ENCODE measurements around the gene TCEANC2.

TCEANC2 gene

DNA sequence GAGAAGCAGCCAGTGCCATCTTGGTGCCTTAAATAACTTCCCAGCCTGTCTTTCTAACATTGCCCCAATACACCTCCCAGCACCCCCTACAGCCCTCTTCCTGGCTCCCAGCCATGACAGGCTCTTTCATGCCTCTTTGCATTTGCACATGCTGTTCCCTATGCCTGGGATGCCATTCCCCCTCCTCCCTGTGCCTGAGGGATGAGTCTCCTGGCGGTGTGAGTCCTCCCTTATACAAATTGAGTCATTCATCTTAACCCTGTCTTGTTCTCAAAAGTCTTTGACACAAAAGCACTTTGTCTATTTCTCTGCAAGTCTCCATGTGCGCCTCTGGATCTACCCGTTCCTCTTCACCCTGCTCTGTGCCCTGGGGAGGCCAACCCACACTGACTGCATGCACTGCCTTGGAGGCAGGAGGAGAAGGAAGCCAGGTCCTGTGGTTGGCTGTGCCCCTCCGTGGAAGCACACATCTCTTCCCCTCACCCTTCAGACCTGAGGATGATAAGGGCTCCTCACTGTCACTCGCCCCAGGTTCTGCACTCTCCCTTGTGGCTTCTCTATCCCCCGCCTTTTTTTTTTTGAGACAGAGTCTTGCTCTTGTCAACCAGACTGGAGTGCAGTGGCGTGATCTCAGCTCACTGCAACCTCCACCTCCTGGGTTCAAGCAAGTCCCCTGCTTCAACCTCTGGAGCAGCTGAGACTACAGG is 74.3 kb downstream of the TCEANC2 start:
- Histone ChIP-seq H3K9me3 (ENCODE audit: control insufficient read depth, low read length) (no peaks in the 10 kb centered on the region), H3K36me3 (ENCODE audit: control insufficient read depth, insufficient read depth, low read length) (no peaks in the 10 kb centered on the region), H3K4me2 (ENCODE audit: low read length) (no peak overlapping the region), H3K27ac (no peak overlapping the region), H3K4me3 (ENCODE audit: low read depth, low read length) (no peak overlapping the region), H3K27me3 (ENCODE audit: control insufficient read depth, insufficient read depth, low read length) (no peaks in the 10 kb centered on the region), H3K9ac (no peak overlapping the region), H3K4me1 (no peaks in the 10 kb centered on the region), H3K79me2 (no peaks in the 10 kb centered on the region), H2AFZ (no peak overlapping the region)
- TF ChIP-seq, protein P1, sequence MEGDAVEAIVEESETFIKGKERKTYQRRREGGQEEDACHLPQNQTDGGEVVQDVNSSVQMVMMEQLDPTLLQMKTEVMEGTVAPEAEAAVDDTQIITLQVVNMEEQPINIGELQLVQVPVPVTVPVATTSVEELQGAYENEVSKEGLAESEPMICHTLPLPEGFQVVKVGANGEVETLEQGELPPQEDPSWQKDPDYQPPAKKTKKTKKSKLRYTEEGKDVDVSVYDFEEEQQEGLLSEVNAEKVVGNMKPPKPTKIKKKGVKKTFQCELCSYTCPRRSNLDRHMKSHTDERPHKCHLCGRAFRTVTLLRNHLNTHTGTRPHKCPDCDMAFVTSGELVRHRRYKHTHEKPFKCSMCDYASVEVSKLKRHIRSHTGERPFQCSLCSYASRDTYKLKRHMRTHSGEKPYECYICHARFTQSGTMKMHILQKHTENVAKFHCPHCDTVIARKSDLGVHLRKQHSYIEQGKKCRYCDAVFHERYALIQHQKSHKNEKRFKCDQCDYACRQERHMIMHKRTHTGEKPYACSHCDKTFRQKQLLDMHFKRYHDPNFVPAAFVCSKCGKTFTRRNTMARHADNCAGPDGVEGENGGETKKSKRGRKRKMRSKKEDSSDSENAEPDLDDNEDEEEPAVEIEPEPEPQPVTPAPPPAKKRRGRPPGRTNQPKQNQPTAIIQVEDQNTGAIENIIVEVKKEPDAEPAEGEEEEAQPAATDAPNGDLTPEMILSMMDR (IDR thresholded peaks at IDR 0.05) = no peak

DNA sequence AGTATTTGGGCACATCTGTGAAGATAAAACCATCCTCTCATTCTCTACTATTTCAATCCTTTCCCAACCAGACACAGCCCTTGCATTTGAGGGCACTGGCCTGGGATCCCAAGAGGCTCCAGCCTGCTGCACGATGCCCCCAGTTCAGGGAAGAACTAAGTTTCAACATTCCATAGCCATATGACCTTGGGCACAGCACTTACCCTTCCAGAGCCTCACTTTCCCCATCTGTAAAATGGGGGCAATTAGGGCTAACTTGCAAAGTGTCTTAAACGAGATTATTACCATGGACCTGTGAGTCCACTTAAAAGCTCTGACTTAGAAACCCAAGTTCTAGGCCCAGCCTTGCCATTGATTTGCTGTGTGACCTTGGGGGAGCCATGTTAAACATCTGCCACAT is 76.5 kb downstream of the TCEANC2 start:
- no peak overlapping the region for H3K4me2 ChIP-seq (ENCODE audit: low read length)
- H3K4me1 ChIP-seq = no peaks in the 10 kb centered on the region
- H2AFZ ChIP-seq = no peak overlapping the region
- no peak overlapping the region for H3K9ac ChIP-seq
- H3K36me3 ChIP-seq (ENCODE audit: control insufficient read depth, insufficient read depth, low read length) = no peaks in the 10 kb centered on the region
- no peaks in the 10 kb centered on the region for H3K27me3 ChIP-seq (ENCODE audit: control insufficient read depth, insufficient read depth, low read length)
- H3K9me3 ChIP-seq (ENCODE audit: control insufficient read depth, low read length) = no peaks in the 10 kb centered on the region
- TF ChIP-seq, protein P1 (IDR thresholded peaks at IDR 0.05) = no peak
- H3K4me3 ChIP-seq (ENCODE audit: low read depth, low read length) = no peak overlapping the region
- H3K27ac ChIP-seq = no peak overlapping the region
- H3K79me2 ChIP-seq = no peaks in the 10 kb centered on the region

DNA sequence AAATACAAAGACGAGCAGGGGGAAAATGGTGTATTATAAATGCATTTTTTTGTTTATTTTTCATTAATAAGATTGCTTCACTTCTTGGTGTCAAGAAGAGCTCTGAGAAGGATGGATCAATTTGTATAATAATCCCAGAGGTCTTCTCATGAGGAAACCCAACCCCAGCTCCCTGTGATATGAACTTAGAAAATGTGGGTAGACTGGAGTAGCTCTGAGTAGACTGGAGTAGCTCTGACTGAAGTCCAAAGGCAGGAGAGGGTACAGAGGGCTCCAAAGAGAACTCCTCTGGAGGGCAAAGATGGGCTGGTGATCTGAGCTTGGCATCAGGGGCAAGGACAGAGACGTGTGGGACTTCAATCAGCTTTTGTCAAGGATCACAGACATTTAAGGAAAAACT is 78.0 kb downstream of the TCEANC2 start:
- H3K4me2 ChIP-seq (ENCODE audit: low read length) = no peak overlapping the region
- no peak overlapping the region for H3K4me3 ChIP-seq (ENCODE audit: low read depth, low read length)
- H3K27ac ChIP-seq = no peak overlapping the region
- H3K9me3 ChIP-seq (ENCODE audit: control insufficient read depth, low read length) = no peaks in the 10 kb centered on the region
- no peaks in the 10 kb centered on the region for H3K36me3 ChIP-seq (ENCODE audit: control insufficient read depth, insufficient read depth, low read length)
- H3K27me3 ChIP-seq (ENCODE audit: control insufficient read depth, insufficient read depth, low read length) = no peaks in the 10 kb centered on the region
- no peak overlapping the region for H3K9ac ChIP-seq
- TF ChIP-seq, protein P1 (IDR thresholded peaks at IDR 0.05) = no peak
- no peaks in the 10 kb centered on the region for H3K4me1 ChIP-seq
- no peak overlapping the region for H2AFZ ChIP-seq
- H3K79me2 ChIP-seq = no peaks in the 10 kb centered on the region

DNA sequence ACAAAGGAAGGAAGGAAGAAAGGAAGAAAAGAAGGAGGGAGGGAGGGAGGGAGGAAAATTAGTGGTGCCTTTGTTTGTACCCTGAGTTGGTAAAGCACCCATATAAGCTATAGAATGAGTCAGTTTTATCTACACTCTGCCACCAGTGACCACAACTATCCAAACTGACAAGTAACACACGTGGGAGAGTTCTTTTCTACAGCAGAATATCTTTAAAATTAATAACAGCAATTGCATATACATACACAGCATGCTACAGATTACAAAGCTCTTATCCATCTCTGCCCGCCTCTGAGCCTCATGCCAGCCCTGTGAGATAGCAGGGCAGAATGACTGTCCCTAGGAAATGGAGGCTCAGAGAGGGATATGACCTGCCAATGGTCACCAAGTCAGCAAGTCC is 79.1 kb downstream of the TCEANC2 start:
- H3K4me3 ChIP-seq (ENCODE audit: low read depth, low read length) = no peak overlapping the region
- no peak overlapping the region for H2AFZ ChIP-seq
- H3K27me3 ChIP-seq (ENCODE audit: control insufficient read depth, insufficient read depth, low read length) = no peaks in the 10 kb centered on the region
- no peaks in the 10 kb centered on the region for H3K79me2 ChIP-seq
- TF ChIP-seq, protein P1 (IDR thresholded peaks at IDR 0.05) = no peak
- H3K36me3 ChIP-seq (ENCODE audit: control insufficient read depth, insufficient read depth, low read length) = no peaks in the 10 kb centered on the region
- H3K4me2 ChIP-seq (ENCODE audit: low read length) = no peak overlapping the region
- no peaks in the 10 kb centered on the region for H3K4me1 ChIP-seq
- H3K9me3 ChIP-seq (ENCODE audit: control insufficient read depth, low read length) = no peaks in the 10 kb centered on the region
- H3K9ac ChIP-seq = no peak overlapping the region
- no peak overlapping the region for H3K27ac ChIP-seq

DNA sequence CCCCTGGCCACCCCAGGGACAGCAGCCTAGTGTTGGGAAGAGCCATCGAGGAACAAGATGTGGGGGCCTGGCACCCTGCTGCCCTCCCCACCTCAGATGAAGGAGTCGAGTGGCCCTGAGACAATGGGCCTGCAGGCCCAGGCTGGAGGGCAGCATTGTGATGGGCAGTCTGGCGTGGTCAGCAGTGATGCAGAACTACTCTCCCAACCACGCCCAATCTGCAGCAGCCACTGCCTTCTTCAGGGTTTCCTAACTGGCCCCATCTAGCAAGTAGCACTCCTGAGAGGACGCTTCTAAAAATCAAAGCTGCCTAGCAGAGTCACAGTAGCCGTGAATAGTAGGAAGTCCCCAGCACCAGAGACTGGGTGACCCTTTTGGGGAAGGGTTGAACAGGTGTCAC is 80.9 kb downstream of the TCEANC2 start:
- Histone ChIP-seq H3K36me3 (ENCODE audit: control insufficient read depth, insufficient read depth, low read length) (no peaks in the 10 kb centered on the region), H3K27me3 (ENCODE audit: control insufficient read depth, insufficient read depth, low read length) (no peaks in the 10 kb centered on the region), H3K9me3 (ENCODE audit: control insufficient read depth, low read length) (no peaks in the 10 kb centered on the region), H3K4me1 (no peaks in the 10 kb centered on the region), H3K79me2 (no peaks in the 10 kb centered on the region), H3K9ac (no peak overlapping the region), H3K4me3 (ENCODE audit: low read depth, low read length) (no peak overlapping the region), H3K27ac (no peak overlapping the region), H2AFZ (no peak overlapping the region), H3K4me2 (ENCODE audit: low read length) (no peak overlapping the region)
- TF ChIP-seq, protein P1 (IDR thresholded peaks at IDR 0.05) = no peak
